K562 (cell line): ENCODE measurements around the gene HUS1. TPM values are rescaled to one million over a fixed set of nuclear protein-coding genes. Genes with fewer than 3 reads are reported as not detected.
A peak's percentile ranks its signal among the peaks of the same experiment; 100 is the strongest.

Experiments
- ARID3A ChIP-seq: IDR thresholded peaks from 2 replicates; pipeline ENCODE4 v1.6.1; 2012; ENCODE audit warnings: low read depth, low read length, improper control_type of control experiment, borderline replicate concordance
- CEBPZ ChIP-seq: fragments of 150-350 bp; IDR thresholded peaks from 2 replicates; pipeline ENCODE4 v1.6.1; 2014; ENCODE audit warnings: low read depth, mild to moderate bottlenecking, low read length, borderline replicate concordance
- CHAMP1 ChIP-seq: fragments of 450-650 bp; IDR thresholded peaks from 2 replicates; pipeline ENCODE4 v1.6.1; 2016; ENCODE audit warnings: mild to moderate bottlenecking
- CTCFL ChIP-seq: IDR thresholded peaks from 2 replicates; pipeline ENCODE4 v1.6.1; 2011; ENCODE audit warnings: borderline replicate concordance, low read depth, mild to moderate bottlenecking, moderate library complexity, low read length; ENCODE audit not compliant: insufficient read depth, poor library complexity, severe bottlenecking
- CXXC5 ChIP-seq: fragments of 250-450 bp; sonication (Bioruptor Pico); IDR thresholded peaks from 2 replicates; pipeline ENCODE4 v1.8.0; 2022; ENCODE audit warnings: inconsistent platforms, mild to moderate bottlenecking, moderate library complexity
- EGR1 ChIP-seq: fragments of 450-650 bp; conservative IDR thresholded peaks from 2 replicates; pipeline ENCODE4 v1.6.1; 2017; ENCODE audit warnings: mild to moderate bottlenecking
- FOXJ2 ChIP-seq: fragments of 200-800 bp; sonication (Bioruptor generic); IDR thresholded peaks from 2 replicates; pipeline ENCODE4 v1.6.1; 2016; ENCODE audit warnings: missing genetic modification characterization, missing compliant biosample characterization
- ILK ChIP-seq: fragments of 450-650 bp; IDR thresholded peaks from 2 replicates; pipeline ENCODE4 v1.6.1; 2016; ENCODE audit warnings: missing genetic modification characterization, low read depth, mild to moderate bottlenecking, missing compliant biosample characterization, moderate library complexity, borderline replicate concordance
- MAZ ChIP-seq, 2 experiments: fragments of 450-650 bp in 1 of 2; sonication (generic) in 1 of 2; formaldehyde crosslinking; IDR thresholded peaks in 1 of 2; conservative IDR thresholded peaks in 1 of 2; 2 replicates each; pipeline versions ENCODE4 v1.4.0 to v1.5.0; 2020; ENCODE audit warnings: mild to moderate bottlenecking in 1 of 2, missing genetic modification reagents in 1 of 2
- SMC3 ChIP-seq: conservative IDR thresholded peaks from 2 replicates; pipeline ENCODE4 v1.6.1; 2011; ENCODE audit warnings: low read depth, low read length, improper control_type of control experiment; ENCODE audit not compliant: insufficient read depth
- SRSF3 ChIP-seq: fragments of 200-400 bp; formaldehyde crosslinking; IDR thresholded peaks from 2 replicates; pipeline ENCODE4 v1.6.1; 2016; ENCODE audit warnings: mild to moderate bottlenecking, low read length, moderate library complexity; ENCODE audit not compliant: insufficient read depth
- TCF7 ChIP-seq: sonication (generic); IDR thresholded peaks from 2 replicates; pipeline ENCODE4 v1.6.1; 2016; ENCODE audit warnings: antibody characterized with exemption, borderline replicate concordance
- THRA ChIP-seq: fragments of 450-650 bp; IDR thresholded peaks from 2 replicates; pipeline ENCODE4 v1.6.1; 2017; ENCODE audit warnings: mild to moderate bottlenecking, moderate library complexity
- ZNF347 ChIP-seq: fragments of 450-650 bp; formaldehyde crosslinking; IDR thresholded peaks from 2 replicates; pipeline ENCODE4 v1.4.0; 2020; ENCODE audit warnings: low read depth, mild to moderate bottlenecking, moderate library complexity
- ZNF699 ChIP-seq: fragments of 250-450 bp; sonication (Bioruptor Pico); IDR thresholded peaks from 2 replicates; pipeline ENCODE4 v1.8.0; 2021; ENCODE audit warnings: mild to moderate bottlenecking, moderate library complexity; ENCODE audit not compliant: insufficient replicate concordance
- polyA plus RNA-seq, 8 experiments: library from polyadenylated mRNA; depleted of rRNA in 4 of 8; stranded (reverse) in 5 of 8; unstranded in 3 of 8; fragments of >200 nt; fragmentation: Nextera tagmentation in 2 of 8; fragmentation: Illumina TruSeq in 1 of 8; extraction: Ambion mirVana in 2 of 8; extraction: Trizol in 1 of 8; gene quantifications; 2 replicates each; pipeline versions ENCODE4 v1.2.1 to v1.2.3, GENCODE V29; 2011 to 2014; ENCODE audit warnings: inconsistent platforms in 1 of 8, missing spikeins in 1 of 8
- total RNA-seq, 7 experiments: library from RNA; depleted of rRNA in 6 of 7; stranded (reverse); fragments of >200 nt in 6 of 7; fragmentation: Illumina TruSeq in 2 of 7; extraction: Trizol in 2 of 7; gene quantifications; 2 replicates each; pipeline versions ENCODE4 v1.2.1 to v1.2.3, GENCODE V29; 2011 to 2021; ENCODE audit warnings: low replicate concordance in 1 of 7

The HUS1 gene
- total and polyA plus RNA-seq, 9 of the 15 experiments (the other 6 are each of a cell fraction or from before 2014, with no cell fraction given) = 11.5 to 27.0 (median 16.5) TPM

- no peak for TF ChIP-seq ARID3A
- no peak for TF ChIP-seq CEBPZ
- no peak for TF ChIP-seq ZNF347 (CRISPR knock-in tag)
- 0 out of 2 replicates have a peak, but pooled peaks have one; percentile 25 for TF ChIP-seq CHAMP1
- TF ChIP-seq CXXC5 (CRISPR knock-in tag) = peak; percentile 41
- TF ChIP-seq FOXJ2 (tag) = no peak
- no peak for TF ChIP-seq ILK (tag)
- no peak for TF ChIP-seq ZNF699 (CRISPR knock-in tag)
- no peak for TF ChIP-seq TCF7
- TF ChIP-seq SRSF3 = no peak
- TF ChIP-seq CTCFL = peak; percentile 86
- TF ChIP-seq SMC3 = peak; percentile 27; the same call in 1 of the 2 replicates
- TF ChIP-seq MAZ (CRISPR knock-in tag; conservative IDR thresholded peaks at IDR 0.05 in 1 of 2, IDR thresholded peaks at IDR 0.05 in 1 of 2) = 0 out of 4 replicates have a peak, but pooled peaks have one; percentile 18
- TF ChIP-seq EGR1 = peak; percentile 51; the same call in 1 of the 2 replicates
- no peak for TF ChIP-seq THRA
Measured at GRCh38 chr7:47991741-47992311, 12.4 kb upstream of the HUS1 start (continued).
